Measurements from ENCODE around the gene SYNPR. TPM values are rescaled to one million over a fixed set of nuclear protein-coding genes. Genes with fewer than 3 reads are reported as not detected.

Gene SYNPR
- polyA plus RNA-seq, 3 donors: not detected

- Histone ChIP-seq H3K4me1 (ENCODE audit: control insufficient read depth in 1 of 2, insufficient read depth in 2 of 2, low read length in 2 of 2) (no peaks in the 10 kb centered on the region), H3K27me3 (ENCODE audit: control insufficient read depth in 2 of 2, insufficient read depth in 2 of 2, low read length in 2 of 2) (no peaks in the 10 kb centered on the region), H3K9me3 (replicated peaks in 1 of 2; ENCODE audit: control insufficient read depth in 1 of 2, insufficient read depth in 1 of 2, low read length in 2 of 2) (peaks cover 0 to 3% of the 10 kb centered on the region in 2 donors), H3K9ac (ENCODE audit: insufficient read depth, low read length, poor library complexity, severe bottlenecking) (no peak overlapping the region), H3K79me2 (ENCODE audit: insufficient read depth, low read length) (no peaks in the 10 kb centered on the region), H3K4me3 (replicated peaks in 1 of 3; ENCODE audit: low read depth in 2 of 3, low read length in 3 of 3) (no peak overlapping the region), H3K4me2 (replicated peaks; ENCODE audit: extremely low read depth, low read length, poor library complexity, severe bottlenecking) (no peak overlapping the region), H4K20me1 (ENCODE audit: insufficient read depth, low read length) (no peaks in the 10 kb centered on the region), H3K27ac (ENCODE audit: low read depth in 1 of 2, low read length in 2 of 2) (no peak overlapping the region), H3K36me3 (replicated peaks in 1 of 2; ENCODE audit: control insufficient read depth in 1 of 2, insufficient read depth in 2 of 2, low read length in 2 of 2) (no peaks in the 10 kb centered on the region), H2AFZ (ENCODE audit: insufficient read depth, low read depth, low read length, poor library complexity, severe bottlenecking) (no peak overlapping the region)
- Mint-ChIP-seq H3K27ac (no peak overlapping the region), H3K9me3 (peaks cover 0 to 6% (median 2%) of the 10 kb centered on the region in 7 donors), H3K4me1 (no peaks in the 10 kb centered on the region), H3K27me3 (ENCODE audit: low read depth in 3 of 3) (peaks cover 0 to 1% (median 0%) of the 10 kb centered on the region in 3 donors), H3K4me3 (no peak overlapping the region), H3K36me3 (no peaks in the 10 kb centered on the region)
- intact Hi-C loops (cut with micrococcal nuclease): no loop called here
- TF ChIP-seq, protein P1, sequence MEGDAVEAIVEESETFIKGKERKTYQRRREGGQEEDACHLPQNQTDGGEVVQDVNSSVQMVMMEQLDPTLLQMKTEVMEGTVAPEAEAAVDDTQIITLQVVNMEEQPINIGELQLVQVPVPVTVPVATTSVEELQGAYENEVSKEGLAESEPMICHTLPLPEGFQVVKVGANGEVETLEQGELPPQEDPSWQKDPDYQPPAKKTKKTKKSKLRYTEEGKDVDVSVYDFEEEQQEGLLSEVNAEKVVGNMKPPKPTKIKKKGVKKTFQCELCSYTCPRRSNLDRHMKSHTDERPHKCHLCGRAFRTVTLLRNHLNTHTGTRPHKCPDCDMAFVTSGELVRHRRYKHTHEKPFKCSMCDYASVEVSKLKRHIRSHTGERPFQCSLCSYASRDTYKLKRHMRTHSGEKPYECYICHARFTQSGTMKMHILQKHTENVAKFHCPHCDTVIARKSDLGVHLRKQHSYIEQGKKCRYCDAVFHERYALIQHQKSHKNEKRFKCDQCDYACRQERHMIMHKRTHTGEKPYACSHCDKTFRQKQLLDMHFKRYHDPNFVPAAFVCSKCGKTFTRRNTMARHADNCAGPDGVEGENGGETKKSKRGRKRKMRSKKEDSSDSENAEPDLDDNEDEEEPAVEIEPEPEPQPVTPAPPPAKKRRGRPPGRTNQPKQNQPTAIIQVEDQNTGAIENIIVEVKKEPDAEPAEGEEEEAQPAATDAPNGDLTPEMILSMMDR (IDR thresholded peaks at IDR 0.05): no peak
- no peak for DNase-seq
- WGBS (ENCODE audit: insufficient coverage): 50% methylated on average over 1 of the region's 2 CpGs
Measured at GRCh38 chr3:63492464-63492863, 214.4 kb downstream of the SYNPR start.

- H3K4me3 ChIP-seq (replicated peaks in 1 of 3; ENCODE audit: low read depth in 2 of 3, low read length in 3 of 3): no peak overlapping the region
- no peaks in the 10 kb centered on the region for H3K36me3 Mint-ChIP-seq
- intact Hi-C loops (cut with micrococcal nuclease): no loop called here
- no peak overlapping the region for H3K4me2 ChIP-seq (replicated peaks; ENCODE audit: extremely low read depth, low read length, poor library complexity, severe bottlenecking)
- H4K20me1 ChIP-seq (ENCODE audit: insufficient read depth, low read length): no peaks in the 10 kb centered on the region
- no peak for DNase-seq
- H3K27ac Mint-ChIP-seq: no peak overlapping the region
- TF ChIP-seq, protein P1 (IDR thresholded peaks at IDR 0.05): no peak
- H3K4me3 Mint-ChIP-seq: no peak overlapping the region
- no CpG with 5 or more reads among the region's 3 CpGs for WGBS (ENCODE audit: insufficient coverage)
- H3K27me3 ChIP-seq (ENCODE audit: control insufficient read depth in 2 of 2, insufficient read depth in 2 of 2, low read length in 2 of 2): no peaks in the 10 kb centered on the region
- no peaks in the 10 kb centered on the region for H3K4me1 Mint-ChIP-seq
- H3K79me2 ChIP-seq (ENCODE audit: insufficient read depth, low read length): no peaks in the 10 kb centered on the region
- H3K9me3 Mint-ChIP-seq: peaks cover 0 to 6% (median 2%) of the 10 kb centered on the region in 7 donors
- no peak overlapping the region for H3K9ac ChIP-seq (ENCODE audit: insufficient read depth, low read length, poor library complexity, severe bottlenecking)
- H3K36me3 ChIP-seq (replicated peaks in 1 of 2; ENCODE audit: control insufficient read depth in 1 of 2, insufficient read depth in 2 of 2, low read length in 2 of 2): no peaks in the 10 kb centered on the region
- H2AFZ ChIP-seq (ENCODE audit: insufficient read depth, low read depth, low read length, poor library complexity, severe bottlenecking): no peak overlapping the region
- H3K27ac ChIP-seq (ENCODE audit: low read depth in 1 of 2, low read length in 2 of 2): no peak overlapping the region
- peaks cover 0 to 3% of the 10 kb centered on the region in 2 donors for H3K9me3 ChIP-seq (replicated peaks in 1 of 2; ENCODE audit: control insufficient read depth in 1 of 2, insufficient read depth in 1 of 2, low read length in 2 of 2)
- no peaks in the 10 kb centered on the region for H3K4me1 ChIP-seq (ENCODE audit: control insufficient read depth in 1 of 2, insufficient read depth in 2 of 2, low read length in 2 of 2)
- peaks cover 0 to 1% (median 0%) of the 10 kb centered on the region in 3 donors for H3K27me3 Mint-ChIP-seq (ENCODE audit: low read depth in 3 of 3)
Measured at GRCh38 chr3:63493101-63493500, 215.0 kb downstream of the SYNPR start.
